ENCODE results near the gene C12orf43. TPM values are rescaled to one million over a fixed set of nuclear protein-coding genes. Genes with fewer than 3 reads are reported as not detected.
A peak's percentile ranks its signal among the peaks of the same experiment; 100 is the strongest.
"Not testable (repeated sequence)": the region's sequence is repeated elsewhere in the genome, so short reads cannot be mapped to it uniquely, and the experiment has no call there.

C12orf43 gene
- total RNA-seq, 2 donors from 2014 or later = 16.1 to 17.3 TPM

DNA sequence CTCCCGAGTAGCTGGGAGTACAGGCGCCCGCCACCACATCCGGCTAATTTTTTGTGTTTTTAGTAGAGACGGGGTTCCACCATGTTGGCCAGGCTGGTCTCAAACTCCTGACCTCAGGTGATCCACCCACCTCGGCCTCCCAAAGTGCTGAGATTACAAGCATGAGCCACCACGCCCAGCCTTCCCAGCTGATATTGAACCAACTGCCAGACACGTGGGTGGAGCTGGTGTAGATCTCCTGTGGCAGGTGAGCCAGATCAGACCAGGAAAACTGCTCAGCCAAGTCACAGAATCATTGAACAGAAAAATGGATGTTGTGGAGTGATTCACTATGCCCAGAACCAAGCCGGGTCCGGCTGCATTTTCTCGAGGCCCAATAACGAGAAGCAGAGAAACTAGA lies 31.1 kb upstream of the C12orf43 start:
- Mint-ChIP-seq H3K4me1 (peaks cover 12% of the 10 kb centered on the region), H3K27me3 (peaks cover 35% of the 10 kb centered on the region)
- not testable (repeated sequence) for H3K4me3 Mint-ChIP-seq; H3K9me3 ChIP-seq (ENCODE audit: control insufficient read depth, low read length, poor library complexity, severe bottlenecking); H3K27ac Mint-ChIP-seq; ATAC-seq; H3K36me3 Mint-ChIP-seq (ENCODE audit: low read depth); DNase-seq

DNA sequence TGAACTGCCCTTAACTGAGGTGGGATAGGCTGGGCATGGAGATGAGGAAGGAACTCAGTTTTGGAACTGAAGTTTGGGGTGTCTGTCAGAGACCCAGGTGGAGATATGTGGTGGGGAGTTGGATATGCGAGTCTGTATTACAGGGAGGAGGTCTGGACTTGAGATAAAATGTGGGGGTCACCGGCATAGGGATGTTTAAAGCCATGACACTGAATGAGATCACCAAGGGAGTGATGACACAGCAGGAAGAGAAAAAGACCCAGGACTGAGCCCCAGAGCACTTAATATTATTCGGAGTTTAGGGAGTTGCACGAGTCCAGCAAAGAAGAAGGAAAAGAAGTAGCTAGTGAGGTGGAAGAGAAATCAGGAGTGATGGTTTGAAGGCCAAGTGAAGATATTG lies 26.8 kb upstream of the C12orf43 start:
- peaks cover 31% of the 10 kb centered on the region for H3K27me3 Mint-ChIP-seq
- DNase-seq (no peak), ATAC-seq (no peak)
- H3K27ac Mint-ChIP-seq = peak overlapping the region; percentile 78
- peaks cover 21% of the 10 kb centered on the region for H3K4me1 Mint-ChIP-seq
- no peaks in the 10 kb centered on the region for H3K9me3 ChIP-seq (ENCODE audit: control insufficient read depth, low read length, poor library complexity, severe bottlenecking)
- H3K4me3 Mint-ChIP-seq = no peak overlapping the region
- peaks cover 10% of the 10 kb centered on the region for H3K36me3 Mint-ChIP-seq (ENCODE audit: low read depth)

DNA sequence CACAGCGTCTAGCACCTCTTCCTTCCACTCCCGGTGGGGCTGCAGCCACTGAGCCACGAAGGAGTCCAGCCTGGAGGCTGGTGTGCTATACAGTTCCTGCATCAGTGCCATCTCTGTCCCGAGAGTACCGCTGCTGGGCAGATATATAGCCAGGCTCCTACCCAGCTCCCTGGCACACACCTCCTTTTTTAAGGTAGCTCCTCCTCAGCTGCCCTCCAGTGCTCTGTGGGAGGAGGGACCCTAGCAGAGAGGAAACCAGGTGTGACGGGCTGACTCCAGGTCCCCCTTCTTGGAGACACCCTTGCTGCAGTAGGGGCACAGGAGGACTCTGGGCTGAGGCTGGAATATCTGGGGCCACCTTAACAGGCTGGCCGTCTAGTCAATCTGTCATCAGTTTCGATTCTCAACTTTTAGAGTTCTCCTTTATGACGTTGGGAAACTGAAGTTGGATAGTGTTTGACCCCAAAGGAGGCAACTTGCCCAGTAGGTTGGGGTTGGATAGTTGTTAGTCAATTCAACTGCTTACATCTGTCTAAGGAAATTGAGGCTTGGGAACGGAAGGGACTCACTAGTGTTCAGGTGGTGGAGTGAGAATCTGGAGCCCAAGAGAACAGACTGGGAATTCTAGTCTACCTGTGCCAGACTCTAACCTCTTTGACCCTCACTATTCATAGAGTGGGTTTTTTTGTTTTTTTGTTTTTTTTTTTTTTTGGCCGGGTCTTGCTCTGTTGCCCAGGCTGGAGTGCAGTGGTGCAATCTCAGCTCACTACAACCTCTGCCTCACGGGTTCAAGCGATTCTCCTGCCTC lies 22.8 kb upstream of the C12orf43 start, which contains the start of gene OASL:
Gene OASL (minus strand): TSS at position 386 of the 808 bp plus-strand sequence. CDS start 275 bp downstream, at position 111.
- H3K4me3 Mint-ChIP-seq = peak within 1 kb of the TSS; percentile 94
- ATAC-seq = peak; percentile 82
- no peaks in the 10 kb centered on the region for H3K9me3 ChIP-seq (ENCODE audit: control insufficient read depth, low read length, poor library complexity, severe bottlenecking)
- peaks cover 37% of the 10 kb centered on the region for H3K4me1 Mint-ChIP-seq
- peaks cover 21% of the 10 kb centered on the region for H3K27me3 Mint-ChIP-seq
- H3K36me3 Mint-ChIP-seq (ENCODE audit: low read depth) = peaks cover 8% of the 10 kb centered on the region
- DNase-seq = peak; percentile 34 to 52 (median 44)
- H3K27ac Mint-ChIP-seq = peak within 1 kb of the TSS; percentile 95

DNA sequence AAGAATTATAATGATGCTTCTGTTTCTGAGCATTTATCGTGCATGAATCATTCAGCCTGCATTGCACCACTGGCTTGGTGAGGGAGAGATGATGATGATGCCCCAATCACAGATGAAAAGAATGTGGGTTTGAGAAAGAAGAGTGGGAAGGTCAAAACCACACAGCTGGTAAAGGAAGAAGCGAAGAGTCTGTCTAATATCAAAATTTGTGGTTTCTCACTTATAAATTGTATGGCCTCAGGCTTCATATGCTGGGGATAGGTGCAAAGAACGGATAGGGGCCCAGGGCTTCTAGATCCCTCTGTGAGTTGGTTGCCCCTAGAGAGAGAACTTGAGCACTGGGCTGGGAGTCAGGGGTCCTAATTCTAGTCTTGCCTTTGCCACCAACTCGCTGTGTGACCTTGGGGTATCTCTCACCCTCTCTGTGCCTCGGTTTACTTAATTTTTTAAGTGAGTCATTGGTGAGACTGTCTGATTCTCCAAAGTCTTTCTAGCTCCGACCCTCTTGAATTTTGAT lies 20.6 kb upstream of the C12orf43 start:
- Mint-ChIP-seq H3K4me1 (peaks cover 47% of the 10 kb centered on the region), H3K36me3 (ENCODE audit: low read depth) (peaks cover 2% of the 10 kb centered on the region), H3K27ac (peak overlapping the region; percentile 95), H3K27me3 (peaks cover 5% of the 10 kb centered on the region), H3K4me3 (peak overlapping the region; percentile 75)
- H3K9me3 ChIP-seq (ENCODE audit: control insufficient read depth, low read length, poor library complexity, severe bottlenecking) = no peaks in the 10 kb centered on the region
- DNase-seq (no peak), ATAC-seq (no peak)

DNA sequence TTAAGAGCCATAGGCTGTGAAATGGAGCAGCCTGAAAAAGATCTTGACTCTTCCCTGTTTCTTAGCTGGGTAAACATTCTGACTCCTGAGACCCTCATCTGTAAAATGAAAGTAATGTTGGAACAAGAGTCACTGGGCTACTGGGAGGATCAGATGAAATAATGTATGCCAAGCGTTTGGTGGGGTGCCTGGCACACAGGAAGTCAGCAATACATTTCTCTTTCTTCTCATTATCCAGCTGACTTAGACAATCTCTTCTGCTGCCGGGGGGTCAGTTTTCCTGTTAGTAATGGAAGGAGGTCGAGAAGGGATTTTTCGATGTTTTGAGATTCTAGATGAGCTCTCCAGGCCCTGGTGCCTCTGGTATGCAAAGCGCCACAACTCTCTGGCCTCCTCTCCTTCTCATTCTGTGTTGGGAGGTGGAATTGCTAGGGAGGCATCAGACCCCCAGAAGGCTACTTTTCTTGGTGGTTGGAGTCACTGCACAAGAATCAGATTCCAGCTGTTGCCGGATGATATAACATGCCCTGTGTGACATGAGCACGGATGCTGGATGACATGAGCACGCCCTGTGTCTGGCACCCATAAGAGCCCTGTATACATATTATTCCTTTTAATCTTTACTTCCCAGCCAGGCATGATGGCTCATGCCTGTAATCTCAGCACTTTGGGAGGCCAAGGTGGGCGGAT lies 18.5 kb upstream of the C12orf43 start:
- Mint-ChIP-seq H3K36me3 (ENCODE audit: low read depth) (peaks cover 6% of the 10 kb centered on the region), H3K4me3 (peak overlapping the region; percentile 70), H3K4me1 (peaks cover 46% of the 10 kb centered on the region), H3K27ac (peak overlapping the region; percentile 95), H3K27me3 (no peaks in the 10 kb centered on the region)
- ATAC-seq (no peak), DNase-seq (no peak)
- H3K9me3 ChIP-seq (ENCODE audit: control insufficient read depth, low read length, poor library complexity, severe bottlenecking) = no peaks in the 10 kb centered on the region

DNA sequence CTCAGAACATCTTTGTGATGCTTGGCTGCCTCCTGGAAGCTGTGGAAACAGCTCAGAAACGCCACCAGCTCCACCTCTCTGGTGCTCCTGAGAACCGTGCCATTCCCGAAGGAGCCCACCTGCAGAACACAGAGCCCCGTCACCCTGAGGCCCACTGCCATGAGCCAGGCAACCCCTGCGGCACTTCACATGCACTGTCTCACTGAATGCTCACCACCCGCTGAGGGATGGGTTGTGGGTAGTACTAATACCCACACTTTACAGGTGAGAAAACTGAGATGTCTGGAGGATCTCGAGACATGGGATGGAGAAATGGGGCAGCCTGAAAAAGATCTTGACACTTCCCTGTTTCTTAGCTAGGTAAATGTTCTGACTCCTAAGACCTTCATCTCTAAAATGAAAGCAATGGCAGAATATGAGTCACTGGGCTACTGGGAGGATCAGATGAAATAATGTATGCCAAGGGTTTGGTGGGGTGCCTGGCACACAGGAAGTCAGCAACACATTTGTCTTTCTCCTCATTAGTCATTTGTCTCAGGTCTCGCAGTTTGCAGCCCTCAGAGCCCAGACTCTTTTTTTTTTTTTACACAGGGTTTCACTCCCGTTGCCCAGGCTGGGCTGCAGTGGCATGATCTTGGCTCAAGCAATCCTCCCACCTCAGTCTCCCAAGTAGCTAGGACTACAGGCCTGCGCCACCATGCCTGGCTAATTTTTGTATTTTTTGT lies 17.5 kb upstream of the C12orf43 start:
- ATAC-seq (peak; percentile 79), DNase-seq (peak in 1 of 3 donors; percentile 41)
- Mint-ChIP-seq H3K27ac (peak overlapping the region; percentile 95), H3K4me1 (peaks cover 41% of the 10 kb centered on the region), H3K27me3 (no peaks in the 10 kb centered on the region), H3K4me3 (peak overlapping the region; percentile 70), H3K36me3 (ENCODE audit: low read depth) (peaks cover 5% of the 10 kb centered on the region)
- H3K9me3 ChIP-seq (ENCODE audit: control insufficient read depth, low read length, poor library complexity, severe bottlenecking) = no peaks in the 10 kb centered on the region

DNA sequence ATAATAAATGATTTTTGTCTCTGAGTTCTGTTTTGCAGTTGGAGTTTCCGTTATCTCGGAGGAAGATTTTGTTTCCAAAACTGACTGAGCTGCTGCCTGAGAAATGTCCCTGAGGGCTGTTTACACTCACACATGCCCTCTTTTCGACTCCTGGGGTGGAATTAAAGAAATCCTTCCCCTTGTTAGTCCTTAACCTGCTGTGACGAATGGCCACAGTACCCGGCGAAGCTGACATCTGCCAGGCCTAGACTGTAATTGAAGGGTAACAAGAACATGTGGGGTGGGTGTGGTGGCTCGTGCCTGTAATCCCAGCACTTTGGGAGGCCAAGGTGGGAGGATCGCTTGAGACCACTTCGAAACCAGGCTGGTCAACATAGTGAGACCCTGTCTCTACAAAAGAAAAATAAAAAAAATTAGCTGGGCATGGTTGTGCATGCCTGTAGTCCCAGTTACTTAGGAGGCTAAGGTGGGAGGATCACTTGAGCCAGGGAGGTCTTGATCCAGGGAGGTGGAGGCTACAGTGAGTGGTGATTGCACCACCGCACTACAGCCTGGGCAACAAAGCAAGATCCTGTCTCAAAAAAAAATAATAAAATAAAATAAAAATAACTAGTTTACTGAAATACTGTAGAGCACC lies 14.4 kb upstream of the C12orf43 start:
- Mint-ChIP-seq H3K4me1 (peaks cover 29% of the 10 kb centered on the region), H3K36me3 (ENCODE audit: low read depth) (peaks cover 12% of the 10 kb centered on the region)
- no peak for ATAC-seq

DNA sequence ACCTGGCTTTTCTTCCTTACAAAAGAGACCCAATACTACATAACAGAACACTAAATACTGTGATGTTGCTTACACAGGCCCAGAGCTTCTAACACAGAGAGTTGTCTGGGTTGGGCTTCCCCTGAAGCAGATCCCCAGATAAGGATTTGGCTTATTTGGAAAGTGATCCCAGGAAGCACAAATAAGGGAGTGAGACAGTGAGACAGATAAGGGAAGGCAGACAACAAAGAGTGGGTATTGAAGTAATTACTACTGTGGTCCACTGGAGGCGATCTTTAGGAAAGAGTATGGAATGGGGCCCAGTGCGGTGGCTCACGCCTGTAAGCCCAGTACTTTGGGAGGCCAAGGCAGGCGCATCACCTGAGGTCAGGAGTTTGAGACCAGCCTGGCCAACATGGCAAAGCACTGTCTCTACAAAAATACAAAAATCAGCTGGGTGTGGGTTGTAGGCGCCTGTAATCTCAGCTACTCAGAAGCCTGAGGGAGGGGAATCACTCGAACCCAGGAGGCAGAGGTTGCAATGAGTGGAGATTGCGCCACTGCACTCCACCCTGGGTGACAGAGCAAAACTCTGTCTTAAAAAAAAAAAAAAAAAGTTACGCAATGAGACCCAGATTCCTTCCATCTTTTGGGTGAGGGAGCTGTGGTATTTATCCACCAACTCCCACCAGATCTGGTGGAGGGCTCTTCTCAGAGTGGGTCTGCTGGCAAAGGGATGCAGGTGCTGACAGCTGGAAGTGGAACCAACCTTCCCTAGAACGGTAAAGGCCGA lies 10.2 kb upstream of the C12orf43 start:
- no peaks in the 10 kb centered on the region for H3K27me3 Mint-ChIP-seq
- no peaks in the 10 kb centered on the region for H3K9me3 ChIP-seq (ENCODE audit: control insufficient read depth, low read length, poor library complexity, severe bottlenecking)
- H3K4me1 Mint-ChIP-seq = no peaks in the 10 kb centered on the region
- DNase-seq (no peak), ATAC-seq (peak; percentile 21)
- H3K36me3 Mint-ChIP-seq (ENCODE audit: low read depth) = peaks cover 12% of the 10 kb centered on the region
- peak overlapping the region; percentile 57 for H3K27ac Mint-ChIP-seq
- H3K4me3 Mint-ChIP-seq = no peak overlapping the region

More for the DNA sequence above, 14.4 kb upstream of the C12orf43 start:
- H3K27ac Mint-ChIP-seq = peak overlapping the region; percentile 78
- no peak overlapping the region for H3K4me3 Mint-ChIP-seq
- H3K27me3 Mint-ChIP-seq = no peaks in the 10 kb centered on the region
- no peak for DNase-seq
- H3K9me3 ChIP-seq (ENCODE audit: control insufficient read depth, low read length, poor library complexity, severe bottlenecking) = no peaks in the 10 kb centered on the region

DNA sequence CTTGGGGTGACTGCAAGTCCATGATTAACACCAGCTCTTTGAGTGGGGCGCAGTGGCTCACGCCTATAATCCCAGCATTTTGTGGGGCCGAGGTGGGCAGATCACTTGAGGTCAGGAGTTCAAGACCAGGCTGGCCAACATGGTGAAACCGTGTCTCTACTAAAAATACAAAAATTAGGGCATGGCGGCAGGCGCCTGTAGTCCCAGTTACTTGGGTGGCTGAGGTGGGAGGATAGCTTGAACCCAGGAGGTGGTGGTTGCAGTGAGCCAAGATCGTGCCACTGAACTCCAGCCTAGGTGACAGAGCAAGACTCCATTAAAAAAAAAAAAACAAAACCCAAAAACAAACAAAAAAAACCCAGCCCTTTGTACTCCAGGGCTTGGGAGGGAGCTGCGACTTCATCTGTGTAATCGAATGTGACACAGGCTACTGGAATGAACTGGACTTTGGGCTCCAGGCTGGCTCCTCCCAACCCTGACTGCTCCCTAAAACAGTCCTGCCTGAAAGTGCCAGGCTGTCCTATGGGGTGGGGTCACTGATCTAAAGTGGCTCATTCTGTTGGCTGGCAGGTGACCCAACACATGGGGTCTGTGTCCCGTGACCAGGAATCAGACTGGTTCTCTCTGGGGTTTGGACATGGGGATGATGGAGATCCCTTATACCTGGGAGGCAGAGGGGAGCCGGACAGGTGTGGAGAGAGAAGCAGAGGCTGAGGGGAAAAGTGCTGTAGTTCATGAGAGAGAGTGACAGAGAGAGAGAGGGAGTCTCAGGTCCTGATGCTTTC lies 9.3 kb upstream of the C12orf43 start:
- H3K4me3 Mint-ChIP-seq = no peak overlapping the region
- DNase-seq (no peak), ATAC-seq (no peak)
- H3K4me1 Mint-ChIP-seq = no peaks in the 10 kb centered on the region
- no peaks in the 10 kb centered on the region for H3K9me3 ChIP-seq (ENCODE audit: control insufficient read depth, low read length, poor library complexity, severe bottlenecking)
- H3K27ac Mint-ChIP-seq = no peak overlapping the region
- H3K27me3 Mint-ChIP-seq = no peaks in the 10 kb centered on the region
- peaks cover 7% of the 10 kb centered on the region for H3K36me3 Mint-ChIP-seq (ENCODE audit: low read depth)

DNA sequence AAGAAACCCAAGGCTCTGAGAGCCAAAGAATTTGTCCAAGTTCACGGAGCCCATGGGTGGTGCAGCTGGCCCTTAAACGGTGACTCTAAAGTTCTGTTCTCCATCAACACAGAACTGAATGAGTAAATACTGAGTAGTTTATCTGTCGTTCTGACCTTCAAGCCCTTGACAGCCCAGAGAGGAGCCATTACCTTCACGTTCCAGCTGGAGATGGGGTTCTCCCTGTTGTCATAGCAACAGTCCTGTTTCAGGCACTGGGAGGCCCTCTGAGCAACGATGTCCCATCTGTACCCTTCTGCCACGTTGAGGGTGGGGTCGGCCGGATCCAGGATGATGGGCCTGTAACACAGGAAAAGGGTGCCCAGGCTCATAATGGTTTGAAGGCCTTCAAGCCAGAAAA lies 7.5 kb upstream of the C12orf43 start:
- H3K36me3 Mint-ChIP-seq (ENCODE audit: low read depth) = peaks cover 7% of the 10 kb centered on the region

DNA sequence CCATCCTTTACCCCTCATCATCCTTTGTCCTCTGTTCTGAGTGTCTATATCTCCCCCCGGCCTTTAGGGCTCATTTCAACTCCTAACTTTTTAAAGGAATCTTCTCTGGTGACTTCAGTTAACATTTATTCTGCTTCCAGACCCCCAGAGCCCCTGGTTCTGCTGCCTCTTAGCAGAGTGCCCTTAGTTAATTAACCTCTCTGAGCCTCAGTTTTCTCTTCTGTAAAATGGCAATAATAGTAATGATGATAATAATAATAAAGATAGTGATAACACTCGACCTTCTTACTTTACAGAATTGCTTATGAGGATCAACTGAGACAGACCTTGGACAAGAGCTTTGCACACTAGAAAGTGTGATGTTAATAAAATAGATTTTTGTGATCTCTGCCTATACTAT lies 6.4 kb upstream of the C12orf43 start:
- H3K4me1 Mint-ChIP-seq = no peaks in the 10 kb centered on the region
- H3K27me3 Mint-ChIP-seq = no peaks in the 10 kb centered on the region
- DNase-seq = no peak
- no peaks in the 10 kb centered on the region for H3K9me3 ChIP-seq (ENCODE audit: control insufficient read depth, low read length, poor library complexity, severe bottlenecking)
- H3K4me3 Mint-ChIP-seq = no peak overlapping the region
- peaks cover 7% of the 10 kb centered on the region for H3K36me3 Mint-ChIP-seq (ENCODE audit: low read depth)
- ATAC-seq = no peak
- H3K27ac Mint-ChIP-seq = peak overlapping the region; percentile 65

More for the DNA sequence above, 7.5 kb upstream of the C12orf43 start:
- Mint-ChIP-seq H3K4me3 (no peak overlapping the region), H3K27me3 (no peaks in the 10 kb centered on the region), H3K27ac (no peak overlapping the region), H3K4me1 (no peaks in the 10 kb centered on the region)
- no peaks in the 10 kb centered on the region for H3K9me3 ChIP-seq (ENCODE audit: control insufficient read depth, low read length, poor library complexity, severe bottlenecking)
- ATAC-seq (no peak), DNase-seq (no peak)
